AG09319 (cell line): ENCODE data around the gene MAPKAPK2.

Experiments
- DNase-seq: peaks from one replicate; pipeline ENCODE4 v3.0.0-alpha.2; 2010; ENCODE audit warnings: low read depth; ENCODE audit errors: extremely low read depth
- CTCF ChIP-seq: IDR thresholded peaks from 2 replicates; pipeline ENCODE4 v1.5.1; 2011; ENCODE audit warnings: low read depth, mild to moderate bottlenecking, inconsistent platforms, low read length, moderate library complexity

MAPKAPK2 gene

GRCh38 chr1:206709772-206710459 lies 25.2 kb downstream of the MAPKAPK2 start:
- TF ChIP-seq CTCF: no peak
- no peak for DNase-seq

DNA sequence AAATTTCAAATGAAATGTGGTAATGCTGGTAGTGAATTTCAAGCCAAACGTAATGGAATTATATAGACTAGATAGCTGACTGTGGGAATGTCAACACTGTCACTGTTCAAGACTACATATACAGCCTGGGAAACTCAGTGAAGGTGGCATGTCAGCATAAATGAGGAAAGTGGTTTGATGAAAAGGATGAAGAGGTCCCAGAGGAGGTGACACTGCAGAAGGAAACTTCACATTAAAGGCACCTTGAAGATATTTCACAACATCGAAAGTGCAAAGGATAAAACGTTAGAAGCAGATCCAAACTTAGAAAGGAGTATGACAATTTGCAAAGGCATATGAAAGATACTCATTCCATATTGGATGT lies 25.7 kb downstream of the MAPKAPK2 start:
- DNase-seq: no peak
- TF ChIP-seq CTCF: no peak

- no peak for TF ChIP-seq CTCF
- no peak for DNase-seq
These were observed 28.4 kb downstream of the MAPKAPK2 start for GRCh38 chr1:206713070-206713469.

- DNase-seq: no peak
- TF ChIP-seq CTCF: no peak
These were observed 29.2 kb downstream of the MAPKAPK2 start for GRCh38 chr1:206713910-206714312.

DNA sequence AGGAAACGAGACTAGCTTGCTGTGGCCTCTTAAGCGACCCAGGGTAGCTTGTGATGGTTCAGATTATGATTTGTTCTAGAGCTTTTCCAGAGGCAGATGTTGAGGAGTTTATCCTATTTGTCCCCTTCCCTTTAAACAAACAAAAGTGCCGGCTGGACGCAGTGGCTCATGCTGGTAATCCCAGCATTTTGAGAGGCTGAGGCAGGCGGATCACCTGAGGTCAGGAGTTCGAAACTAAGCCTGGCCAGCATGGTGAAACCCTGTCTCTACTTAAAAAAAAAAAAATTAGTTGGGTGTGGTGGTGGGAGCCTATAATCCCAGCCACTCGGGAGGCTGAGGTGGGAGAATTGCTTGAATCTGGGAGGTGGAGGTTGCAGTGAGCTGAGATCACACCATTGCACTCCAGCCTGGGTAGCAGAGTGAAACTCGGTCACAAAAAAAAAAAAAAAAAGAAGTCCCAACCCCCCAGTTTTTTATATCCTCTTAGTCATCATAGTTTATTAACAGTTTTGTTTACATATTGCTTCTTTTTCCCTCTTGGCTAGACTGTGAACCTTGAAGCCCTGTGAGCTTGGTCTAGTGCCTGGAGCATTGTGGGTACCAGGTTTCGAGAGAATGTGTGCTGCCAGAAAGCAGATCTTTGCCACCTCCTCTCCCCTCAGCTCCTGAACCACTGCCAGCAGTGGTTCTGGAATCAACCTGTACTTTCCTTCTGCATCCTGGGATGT lies 29.8 kb downstream of the MAPKAPK2 start:
- no peak for TF ChIP-seq CTCF
- peak; percentile 63 for DNase-seq

GRCh38 chr1:206715120-206715519 lies 30.4 kb downstream of the MAPKAPK2 start:
- TF ChIP-seq CTCF: no peak
- no peak for DNase-seq

- DNase-seq: no peak
- TF ChIP-seq CTCF: no peak
These were observed 30.9 kb downstream of the MAPKAPK2 start for GRCh38 chr1:206715552-206716158.
